Heart right ventricle (tissue), 16 donors: ENCODE data around the gene ATP6V1G1. TPM values are rescaled to one million over a fixed set of nuclear protein-coding genes. Genes with fewer than 3 reads are reported as not detected.

ENCODE experiments used
- ATAC-seq, 8 donors: fragments of 200-7000 bp; cut with Tn5 transposase; one replicate each; pipeline ENCODE4 v1.9.1; 2020; ENCODE audit warnings: mild to moderate bottlenecking in 8 of 8, moderate library complexity in 8 of 8, moderate number of reproducible peaks in 1 of 8
- DNase-seq, 2 donors: peaks; one replicate each; pipeline ENCODE4 v3.0.0-alpha.2; 2020
- H3K27ac ChIP-seq, 10 donors: fragments of 200-600 bp; sonication (generic) in 2 of 10; one replicate each; pipeline versions ENCODE4 v1.5.0 to v1.8.0; 2020 to 2022; ENCODE audit warnings: mild to moderate bottlenecking in 3 of 10
- H3K27me3 ChIP-seq, 7 donors: fragments of 200-600 bp; one replicate each; pipeline ENCODE4 v1.8.0; 2021 to 2022; ENCODE audit warnings: mild to moderate bottlenecking in 2 of 7
- H3K36me3 ChIP-seq, 9 donors: fragments of 200-600 bp; sonication (generic) in 1 of 9; one replicate each; pipeline versions ENCODE4 v1.5.0 to v1.8.0; 2020 to 2022; ENCODE audit warnings: mild to moderate bottlenecking in 2 of 9
- H3K4me1 ChIP-seq, 9 donors: fragments of 200-600 bp; sonication (generic) in 1 of 9; one replicate each; pipeline versions ENCODE4 v1.5.0 to v1.8.0; 2020 to 2022; ENCODE audit warnings: mild to moderate bottlenecking in 4 of 9
- H3K4me3 ChIP-seq, 10 donors: fragments of 200-600 bp; sonication (generic) in 2 of 10; one replicate each; pipeline versions ENCODE4 v1.5.0 to v1.8.0; 2020 to 2022; ENCODE audit warnings: mild to moderate bottlenecking in 7 of 10, moderate library complexity in 2 of 10
- H3K9me3 ChIP-seq, 11 donors: fragments of 200-600 bp in 10 of 11; sonication (generic) in 2 of 11; one replicate each; pipeline versions ENCODE4 v1.5.0 to v1.8.0; 2013 to 2022; ENCODE audit warnings: mild to moderate bottlenecking in 2 of 11, control low read depth in 1 of 11, moderate library complexity in 1 of 11
- WGBS, 2 donors: extraction: QIAGEN DNeasy Blood & Tissue Kit; methylation state at CpG; one replicate each; pipeline ENCODE4 v1.1.7; 2013; ENCODE audit warnings: inconsistent platforms in 1 of 2; 5-methylcytosine and 5-hydroxymethylcytosine counted together
- intact Hi-C, 10 donors: fragments of 100-400 bp; cut with DNase I; formaldehyde crosslinking; loops; one replicate each; pipeline versions ENCODE4 v1.11.1 to v1.14.2; 2022
- polyA plus RNA-seq, 2 donors: library from polyadenylated mRNA; stranded (reverse); fragments of 200-250 nt; gene quantifications; one replicate each; pipeline ENCODE4 v1.2.3, GENCODE V29; 2013
- total RNA-seq, 10 donors: library from RNA; stranded (reverse); fragmentation: NEBNext Ultra II Directional in 3 of 10; extraction: Animal tissue kit (Norgen Biotek cat#: 25700) in 3 of 10; gene quantifications; one replicate each; pipeline versions ENCODE4 v1.2.1 to v1.2.4, GENCODE V29; 2021 to 2023
- TF ChIP-seq, protein P1 (sequence below), 9 donors: fragments of 200-600 bp; sonication (generic) in 2 of 9; IDR thresholded peaks; one replicate each; pipeline versions ENCODE4 v1.5.0 to v1.8.0; 2021 to 2022; ENCODE audit warnings: antibody characterized with exemption in 9 of 9, mild to moderate bottlenecking in 5 of 9, moderate library complexity in 1 of 9
- donor health status: Arrhythmogenic right ventricular cardiomyopathy.
- donor health status: ischemic (EF 13 %, LVEDD 7.1; RV severe dilation, severe dysfunction).
- donor health status: healthy with polysubstance abuse.
- donor health status: DM: no; HTN: yes; CAD: no.
- donor health status: DM: no; HTN: no; CAD: no.
- donor health status: ischemic (EF 25% LVEDD 6.9; RV normal size, moderate dysfunction).
- donor health status: ischemic (EF 25% LVEDD 5.7; RV mildly dilated, moderate dysfunction).
- donor health status: healthy.
- donor health status: DM: yes; HTN: yes; CAD: no.
- donor health status: Ischemic cardiomyopathy.
- donor health status: ischemic (EF 35%, LVEDD 5.7; RV mildly dilated, moderate dysfunction).
- donor health status: nonischemic (EF 11% LVEDD 7.7; RV severe dilation, severe dysfunction).
- donor health status: DM: yes; HTN: yes; CAD: no.
- donor health status: PGD.
- donor health status: ischemic (EF 29% LVEDD 5.4; RV normal size, mild dysfunction).
- donor health status: nonischemic (EF 23%, LVEDD 6.1; RV moderate dilation, normal function).

ATP6V1G1 gene
- total and polyA plus RNA-seq, 12 donors: 53.1 to 115 (median 64.7) TPM

DNA sequence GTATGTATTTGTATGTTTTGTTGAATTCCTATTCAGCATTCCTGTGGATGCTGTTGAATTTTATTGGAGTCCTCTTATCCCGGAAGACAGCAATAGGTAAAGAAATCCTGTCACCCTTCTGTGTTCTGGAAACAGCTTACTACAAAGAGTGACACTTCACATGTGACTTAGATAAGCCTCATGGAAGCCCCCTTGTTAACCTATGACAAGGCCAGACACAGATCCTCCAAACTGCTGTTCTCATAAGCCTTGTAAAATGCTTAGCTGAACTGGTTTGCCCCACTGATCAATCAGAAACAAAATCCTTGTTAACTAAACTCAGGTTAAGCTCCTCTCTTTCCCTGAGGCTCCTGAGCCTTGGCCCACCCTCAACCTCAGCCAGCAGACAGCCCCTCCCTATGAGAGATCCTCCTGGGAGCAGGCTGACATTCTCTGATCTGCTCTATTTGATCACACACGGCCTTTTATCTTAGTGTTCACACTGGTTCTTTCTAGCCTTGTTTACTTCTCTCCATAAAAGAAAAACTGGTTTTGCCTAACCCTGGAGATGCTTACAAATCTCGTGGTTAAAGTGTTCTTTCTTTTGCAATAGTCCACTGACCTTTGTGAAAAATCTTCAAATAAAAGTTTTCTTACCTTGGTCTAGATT is 29.4 kb upstream of the ATP6V1G1 start:
- TF ChIP-seq, protein P1, sequence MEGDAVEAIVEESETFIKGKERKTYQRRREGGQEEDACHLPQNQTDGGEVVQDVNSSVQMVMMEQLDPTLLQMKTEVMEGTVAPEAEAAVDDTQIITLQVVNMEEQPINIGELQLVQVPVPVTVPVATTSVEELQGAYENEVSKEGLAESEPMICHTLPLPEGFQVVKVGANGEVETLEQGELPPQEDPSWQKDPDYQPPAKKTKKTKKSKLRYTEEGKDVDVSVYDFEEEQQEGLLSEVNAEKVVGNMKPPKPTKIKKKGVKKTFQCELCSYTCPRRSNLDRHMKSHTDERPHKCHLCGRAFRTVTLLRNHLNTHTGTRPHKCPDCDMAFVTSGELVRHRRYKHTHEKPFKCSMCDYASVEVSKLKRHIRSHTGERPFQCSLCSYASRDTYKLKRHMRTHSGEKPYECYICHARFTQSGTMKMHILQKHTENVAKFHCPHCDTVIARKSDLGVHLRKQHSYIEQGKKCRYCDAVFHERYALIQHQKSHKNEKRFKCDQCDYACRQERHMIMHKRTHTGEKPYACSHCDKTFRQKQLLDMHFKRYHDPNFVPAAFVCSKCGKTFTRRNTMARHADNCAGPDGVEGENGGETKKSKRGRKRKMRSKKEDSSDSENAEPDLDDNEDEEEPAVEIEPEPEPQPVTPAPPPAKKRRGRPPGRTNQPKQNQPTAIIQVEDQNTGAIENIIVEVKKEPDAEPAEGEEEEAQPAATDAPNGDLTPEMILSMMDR (IDR thresholded peaks at IDR 0.05): no peak
- Histone ChIP-seq H3K4me3 (no peak overlapping the region), H3K27ac (no peak overlapping the region), H3K27me3 (peaks cover 0 to 32% (median 23%) of the 10 kb centered on the region in 7 donors), H3K4me1 (peaks cover 0 to 3% (median 0%) of the 10 kb centered on the region in 9 donors), H3K36me3 (no peaks in the 10 kb centered on the region), H3K9me3 (peaks cover 0 to 5% (median 0%) of the 10 kb centered on the region in 11 donors)
- intact Hi-C loops: no loop called here
- 43 to 49% methylated on average over 3 of the region's 3 CpGs for WGBS, 2 donors
- no peak for ATAC-seq
- no peak for DNase-seq

DNA sequence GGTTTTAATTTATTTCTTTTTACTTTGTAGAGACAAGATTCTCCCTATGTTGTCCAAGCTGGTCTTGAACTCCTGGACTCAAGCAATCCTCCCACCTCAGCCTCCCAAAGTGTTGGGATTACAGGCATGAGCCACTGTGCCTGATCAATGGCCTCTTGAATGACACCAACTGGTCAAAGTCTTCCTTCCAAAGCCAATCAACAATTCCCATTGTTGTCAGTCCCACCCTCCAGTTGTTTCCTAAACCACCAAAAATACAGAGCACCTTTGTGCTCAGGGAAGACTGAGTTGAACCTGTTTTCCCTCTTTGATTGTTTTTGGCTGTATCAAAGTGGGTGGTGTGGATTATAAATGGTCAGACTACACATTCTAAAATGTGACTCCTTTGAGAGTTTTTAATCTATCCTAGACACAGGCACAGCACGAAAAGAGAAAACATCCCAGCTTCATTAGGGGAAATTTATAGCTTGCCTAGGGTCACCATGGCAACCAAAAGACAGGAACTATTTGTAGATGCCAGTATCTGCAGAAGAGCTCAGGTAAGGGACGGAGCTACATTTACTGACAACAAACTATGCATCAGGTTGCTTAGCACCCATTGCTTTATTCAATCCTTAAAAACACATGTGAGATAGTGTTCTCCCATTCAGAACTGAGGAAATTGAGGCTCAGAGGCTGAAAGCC is 27.6 kb upstream of the ATP6V1G1 start:
- H3K36me3 ChIP-seq: no peaks in the 10 kb centered on the region
- H3K4me3 ChIP-seq: no peak overlapping the region
- peaks cover 0 to 33% (median 23%) of the 10 kb centered on the region in 7 donors for H3K27me3 ChIP-seq
- H3K4me1 ChIP-seq: peaks cover 0 to 3% (median 0%) of the 10 kb centered on the region in 9 donors
- intact Hi-C loops: no loop called here
- DNase-seq (no peak), ATAC-seq (no peak)
- TF ChIP-seq, protein P1 (IDR thresholded peaks at IDR 0.05): no peak
- no peak overlapping the region for H3K27ac ChIP-seq
- WGBS, 2 donors: 58 to 59% methylated on average over 2 of the region's 2 CpGs
- H3K9me3 ChIP-seq: peaks cover 0 to 5% (median 0%) of the 10 kb centered on the region in 11 donors

DNA sequence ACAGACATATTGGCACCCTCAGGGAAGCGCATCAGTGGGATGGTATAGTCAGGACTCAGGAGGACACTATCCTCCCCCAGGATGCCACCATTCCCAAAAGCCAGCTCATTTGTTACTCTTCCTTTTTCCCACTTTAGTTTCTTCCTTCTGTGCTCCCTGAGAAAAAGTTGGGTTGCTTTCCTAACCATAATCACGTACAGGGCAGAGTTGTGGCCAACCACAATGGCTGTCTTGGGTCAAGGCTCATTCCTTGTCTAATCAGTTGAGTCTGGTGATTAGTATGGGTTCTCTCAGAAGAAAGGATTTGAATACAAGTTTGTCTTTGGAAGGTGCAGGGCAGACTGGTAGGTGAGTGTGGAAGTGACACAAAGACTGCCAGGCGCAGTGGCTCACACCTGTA is 26.6 kb upstream of the ATP6V1G1 start:
- intact Hi-C loops: no loop called here

DNA sequence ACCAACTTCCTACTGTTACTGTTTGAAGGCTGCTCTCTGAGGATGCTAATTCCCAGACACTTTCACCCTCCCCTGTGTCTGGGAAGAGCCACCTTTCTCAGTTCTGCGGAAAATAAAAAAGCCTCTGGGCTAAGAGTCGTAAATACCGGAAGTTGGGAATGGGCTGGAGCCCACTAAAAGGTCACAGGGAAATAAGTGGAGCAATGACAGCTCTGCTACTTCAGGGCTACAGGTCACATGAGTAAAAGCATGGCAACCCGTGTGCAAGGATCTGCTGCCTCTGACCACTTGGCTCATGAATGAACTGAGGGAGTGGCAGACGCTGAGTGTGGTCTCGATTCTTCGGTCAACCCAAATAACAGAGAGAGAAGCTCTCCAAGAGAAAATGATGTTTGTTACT is 25.8 kb upstream of the ATP6V1G1 start:
- 81 to 85% methylated on average over 7 of the region's 7 CpGs for WGBS, 2 donors
- intact Hi-C loops: no loop called here

More for the DNA sequence above, 26.6 kb upstream of the ATP6V1G1 start:
- no peak for DNase-seq
- ATAC-seq: no peak
- peaks cover 0 to under 1% (median 0%) of the 10 kb centered on the region in 9 donors for H3K4me1 ChIP-seq
- 83% methylated on average over 3 of the region's 3 CpGs for WGBS, 2 donors
- peaks cover 0 to 33% (median 23%) of the 10 kb centered on the region in 7 donors for H3K27me3 ChIP-seq
- no peak overlapping the region for H3K4me3 ChIP-seq
- H3K27ac ChIP-seq: no peak overlapping the region
- no peaks in the 10 kb centered on the region for H3K36me3 ChIP-seq
- H3K9me3 ChIP-seq: peaks cover 0 to 5% (median 0%) of the 10 kb centered on the region in 11 donors
- TF ChIP-seq, protein P1 (IDR thresholded peaks at IDR 0.05): no peak

More for the DNA sequence above, 25.8 kb upstream of the ATP6V1G1 start:
- H3K4me1 ChIP-seq: no peaks in the 10 kb centered on the region
- H3K9me3 ChIP-seq: peaks cover 0 to 1% (median 0%) of the 10 kb centered on the region in 11 donors
- DNase-seq (no peak), ATAC-seq (no peak)
- H3K27ac ChIP-seq: no peak overlapping the region
- TF ChIP-seq, protein P1 (IDR thresholded peaks at IDR 0.05): no peak
- no peaks in the 10 kb centered on the region for H3K36me3 ChIP-seq
- peaks cover 0 to 33% (median 23%) of the 10 kb centered on the region in 7 donors for H3K27me3 ChIP-seq
- no peak overlapping the region for H3K4me3 ChIP-seq
